ENCODE measurements around the gene TBC1D22A. TPM values are rescaled to one million over a fixed set of nuclear protein-coding genes. Genes with fewer than 3 reads are reported as not detected.

TBC1D22A gene
- total and polyA plus RNA-seq, 2 donors (not counting 3 experiments of a cell fraction or from before 2014, with no cell fraction given) = 26.1 to 32.4 TPM

DNA sequence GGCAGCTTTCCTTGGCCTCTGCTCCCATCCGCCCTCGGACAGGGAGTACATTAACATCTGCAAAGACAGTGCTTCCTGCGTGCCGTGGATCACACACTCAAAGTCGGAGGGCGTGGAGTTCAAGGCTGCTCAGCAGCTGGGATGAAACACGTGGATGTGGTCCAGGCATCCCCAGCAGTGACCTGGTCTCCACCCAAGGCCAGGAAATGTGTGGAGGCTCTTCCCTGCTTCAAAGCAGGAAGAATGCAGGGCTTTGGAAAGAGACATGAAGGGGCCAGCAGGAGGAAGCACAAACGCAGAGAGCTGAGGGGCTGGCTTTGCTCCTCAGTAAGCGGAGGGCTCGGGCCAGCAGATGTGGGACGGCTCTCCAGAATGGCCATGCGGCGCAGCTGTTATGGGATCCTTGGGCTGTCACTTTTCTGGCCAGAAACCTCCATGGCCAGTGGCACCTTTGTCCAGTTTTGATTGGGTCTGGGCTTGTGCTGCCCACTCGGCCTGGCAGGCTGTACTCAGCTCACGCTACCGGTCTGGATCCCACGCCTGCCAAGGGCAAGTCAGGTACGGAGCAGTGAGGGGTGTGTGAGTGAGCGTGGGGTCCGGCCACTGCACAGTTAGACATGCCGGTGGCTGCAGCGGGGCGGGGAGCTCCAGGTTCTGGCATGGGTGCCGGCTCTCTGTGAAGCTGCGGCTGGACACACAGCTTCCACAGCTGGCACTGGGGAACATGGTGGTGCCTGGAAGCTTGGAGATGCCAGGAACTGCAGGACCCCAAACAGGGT, 438.0 kb downstream of the TBC1D22A start:
- TF ChIP-seq, protein P1, sequence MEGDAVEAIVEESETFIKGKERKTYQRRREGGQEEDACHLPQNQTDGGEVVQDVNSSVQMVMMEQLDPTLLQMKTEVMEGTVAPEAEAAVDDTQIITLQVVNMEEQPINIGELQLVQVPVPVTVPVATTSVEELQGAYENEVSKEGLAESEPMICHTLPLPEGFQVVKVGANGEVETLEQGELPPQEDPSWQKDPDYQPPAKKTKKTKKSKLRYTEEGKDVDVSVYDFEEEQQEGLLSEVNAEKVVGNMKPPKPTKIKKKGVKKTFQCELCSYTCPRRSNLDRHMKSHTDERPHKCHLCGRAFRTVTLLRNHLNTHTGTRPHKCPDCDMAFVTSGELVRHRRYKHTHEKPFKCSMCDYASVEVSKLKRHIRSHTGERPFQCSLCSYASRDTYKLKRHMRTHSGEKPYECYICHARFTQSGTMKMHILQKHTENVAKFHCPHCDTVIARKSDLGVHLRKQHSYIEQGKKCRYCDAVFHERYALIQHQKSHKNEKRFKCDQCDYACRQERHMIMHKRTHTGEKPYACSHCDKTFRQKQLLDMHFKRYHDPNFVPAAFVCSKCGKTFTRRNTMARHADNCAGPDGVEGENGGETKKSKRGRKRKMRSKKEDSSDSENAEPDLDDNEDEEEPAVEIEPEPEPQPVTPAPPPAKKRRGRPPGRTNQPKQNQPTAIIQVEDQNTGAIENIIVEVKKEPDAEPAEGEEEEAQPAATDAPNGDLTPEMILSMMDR (IDR thresholded peaks at IDR 0.05; ENCODE audit: extremely low read depth in 1 of 2, insufficient read depth in 1 of 2, low read depth in 1 of 2, low read length in 2 of 2) = no peak
- TF ChIP-seq, protein P2, sequence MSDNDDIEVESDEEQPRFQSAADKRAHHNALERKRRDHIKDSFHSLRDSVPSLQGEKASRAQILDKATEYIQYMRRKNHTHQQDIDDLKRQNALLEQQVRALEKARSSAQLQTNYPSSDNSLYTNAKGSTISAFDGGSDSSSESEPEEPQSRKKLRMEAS (IDR thresholded peaks at IDR 0.05; ENCODE audit: insufficient read depth, insufficient read length) = no peak
- TF ChIP-seq FOS (IDR thresholded peaks at IDR 0.05; ENCODE audit: borderline replicate concordance, insufficient read depth, low read length) (no peak), POLR2A (IDR thresholded peaks at IDR 0.05; ENCODE audit: low read depth, low read length) (no peak), MYC (IDR thresholded peaks at IDR 0.05; ENCODE audit: low read depth, low read length) (no peak)
- Histone ChIP-seq H3K4me3 (replicated peaks in 1 of 3; ENCODE audit: insufficient read depth in 1 of 3, low read depth in 1 of 3, low read length in 3 of 3) (no peak overlapping the region), H2AFZ (ENCODE audit: low read depth, low read length) (no peak overlapping the region), H3K27me3 (ENCODE audit: control insufficient read depth in 2 of 2, insufficient read depth in 2 of 2, low read length in 2 of 2) (no peaks in the 10 kb centered on the region), H3K9me3 (replicated peaks; ENCODE audit: control insufficient read depth, insufficient read depth, low read length) (no peaks in the 10 kb centered on the region), H3K4me2 (ENCODE audit: insufficient read depth, low read length) (no peak overlapping the region), H3K27ac (ENCODE audit: insufficient read depth, low read depth, low read length) (no peak overlapping the region), H4K20me1 (replicated peaks; ENCODE audit: control insufficient read depth, extremely low read depth, insufficient read depth, low read length) (no peaks in the 10 kb centered on the region), H3K4me1 (ENCODE audit: control insufficient read depth, extremely low read depth, insufficient read depth, low read length) (no peaks in the 10 kb centered on the region), H3K79me2 (ENCODE audit: control insufficient read depth, insufficient read depth, low read length) (no peaks in the 10 kb centered on the region), H3K36me3 (ENCODE audit: control insufficient read depth in 2 of 2, extremely low read depth in 1 of 2, insufficient read depth in 2 of 2, low read length in 2 of 2) (no peaks in the 10 kb centered on the region), H3K9me1 (replicated peaks; ENCODE audit: control insufficient read depth, extremely low read depth, insufficient read depth, low read length) (no peaks in the 10 kb centered on the region), H3K9ac (replicated peaks; ENCODE audit: extremely low read depth, insufficient read depth, low read length) (no peak overlapping the region)
- intact Hi-C loops (cut with micrococcal nuclease) (no loop called here), dilution Hi-C loops (cut with MboI; ENCODE audit: extremely low pct_ligation_motif_present, low sequenced_read_pairs) (no loop called here)
- no peak for FAIRE-seq
- DNase-seq (ENCODE audit: low read depth, low spot score) = no peak
- BruUV-seq (replicated peaks) = no TSS peak
- CTCF ChIA-PET = no interaction called here
- POLR2A ChIA-PET = no interaction called here
